ENCODE measurements around the gene CHMP4A.

Gene CHMP4A

DNA sequence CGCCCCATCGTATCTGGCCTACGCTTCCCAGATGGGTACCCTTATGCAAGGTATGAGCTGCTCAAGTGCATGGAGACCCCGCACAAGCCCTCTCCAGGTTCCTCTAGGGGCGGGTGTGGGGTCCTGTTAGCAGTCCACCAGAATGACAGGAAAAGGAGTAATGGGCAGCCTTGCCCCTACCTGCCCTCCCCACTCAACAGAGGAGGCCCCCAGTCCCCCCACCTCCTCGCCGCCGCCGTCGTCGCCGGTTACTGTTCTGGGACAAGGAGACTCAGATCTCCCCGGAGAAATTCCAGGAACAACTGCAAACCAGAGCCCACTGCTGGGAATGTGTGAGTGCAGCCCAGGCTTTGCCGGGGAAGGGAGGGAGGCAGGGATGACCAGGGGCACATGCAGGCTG lies 35.4 kb downstream of the CHMP4A start:
- Histone ChIP-seq H3K27me3 (ENCODE audit: insufficient read depth, low read length) (no peaks in the 10 kb centered on the region), H2AFZ (ENCODE audit: low read length) (no peak overlapping the region), H3K9me3 (ENCODE audit: low read length) (no peaks in the 10 kb centered on the region), H3K4me1 (ENCODE audit: insufficient read depth, low read length, severe bottlenecking) (no peaks in the 10 kb centered on the region), H3K27ac (ENCODE audit: low read depth, low read length, poor library complexity, severe bottlenecking) (no peak overlapping the region), H3K9me2 (ENCODE audit: low read depth, low read length) (no peaks in the 10 kb centered on the region), H3F3A (ENCODE audit: insufficient read depth, low read length) (no peaks in the 10 kb centered on the region), H3K36me3 (ENCODE audit: insufficient read depth, low read length) (peaks cover 57% of the 10 kb centered on the region), H4K20me1 (ENCODE audit: insufficient read depth, low read length) (no peaks in the 10 kb centered on the region), H3K4me3 (ENCODE audit: low read depth, low read length, poor library complexity, severe bottlenecking) (no peak overlapping the region), H3K79me2 (ENCODE audit: insufficient read depth, low read length) (no peaks in the 10 kb centered on the region), H3K4me2 (ENCODE audit: low read length) (no peak overlapping the region), H3K9ac (ENCODE audit: low read length) (no peak overlapping the region)
- TF ChIP-seq, protein P1, sequence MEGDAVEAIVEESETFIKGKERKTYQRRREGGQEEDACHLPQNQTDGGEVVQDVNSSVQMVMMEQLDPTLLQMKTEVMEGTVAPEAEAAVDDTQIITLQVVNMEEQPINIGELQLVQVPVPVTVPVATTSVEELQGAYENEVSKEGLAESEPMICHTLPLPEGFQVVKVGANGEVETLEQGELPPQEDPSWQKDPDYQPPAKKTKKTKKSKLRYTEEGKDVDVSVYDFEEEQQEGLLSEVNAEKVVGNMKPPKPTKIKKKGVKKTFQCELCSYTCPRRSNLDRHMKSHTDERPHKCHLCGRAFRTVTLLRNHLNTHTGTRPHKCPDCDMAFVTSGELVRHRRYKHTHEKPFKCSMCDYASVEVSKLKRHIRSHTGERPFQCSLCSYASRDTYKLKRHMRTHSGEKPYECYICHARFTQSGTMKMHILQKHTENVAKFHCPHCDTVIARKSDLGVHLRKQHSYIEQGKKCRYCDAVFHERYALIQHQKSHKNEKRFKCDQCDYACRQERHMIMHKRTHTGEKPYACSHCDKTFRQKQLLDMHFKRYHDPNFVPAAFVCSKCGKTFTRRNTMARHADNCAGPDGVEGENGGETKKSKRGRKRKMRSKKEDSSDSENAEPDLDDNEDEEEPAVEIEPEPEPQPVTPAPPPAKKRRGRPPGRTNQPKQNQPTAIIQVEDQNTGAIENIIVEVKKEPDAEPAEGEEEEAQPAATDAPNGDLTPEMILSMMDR (IDR thresholded peaks at IDR 0.05; ENCODE audit: low read length), result no peak
- TF ChIP-seq EZH2 (IDR thresholded peaks at IDR 0.05; ENCODE audit: borderline replicate concordance, low read length), result no peak

DNA sequence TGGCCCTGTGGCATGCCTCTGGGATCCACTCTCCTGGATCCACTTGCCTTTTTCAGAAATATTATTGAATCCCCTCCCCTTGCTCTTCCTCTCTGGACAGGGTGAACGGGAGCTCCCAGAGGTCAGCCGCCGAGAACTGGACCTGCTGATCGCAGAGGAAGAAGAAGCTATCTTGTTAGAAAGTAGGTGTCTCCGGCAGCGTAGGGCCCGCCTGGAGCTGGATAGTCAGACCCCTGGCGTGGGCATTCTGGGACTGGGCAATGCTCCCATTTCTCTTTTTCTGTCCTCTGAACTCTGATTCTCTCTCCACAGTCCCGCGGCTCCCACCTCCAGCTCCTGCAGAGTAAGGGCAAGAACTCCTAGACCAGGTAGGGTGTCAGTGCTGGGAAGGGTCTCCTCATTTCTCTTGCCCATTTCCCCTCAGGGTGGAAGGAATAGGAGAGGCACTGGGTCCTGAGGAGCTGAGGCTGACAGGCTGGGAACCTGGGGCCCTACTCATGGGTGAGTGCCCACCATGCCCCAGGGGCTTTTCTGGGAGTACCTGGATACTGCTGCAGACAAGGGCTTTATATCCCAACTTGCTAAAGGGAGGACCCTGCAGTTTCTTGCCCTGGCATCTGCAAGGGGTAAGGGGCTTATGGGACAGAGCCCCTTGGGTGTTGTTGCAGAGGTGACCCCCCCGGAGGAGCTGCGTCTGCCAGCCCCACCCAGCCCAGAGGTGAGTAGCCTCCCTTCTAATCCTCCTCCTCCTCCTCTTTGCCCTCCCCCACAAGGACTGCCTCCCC lies 36.1 kb downstream of the CHMP4A start:
- Histone ChIP-seq H3K4me1 (ENCODE audit: insufficient read depth, low read length, severe bottlenecking) (no peaks in the 10 kb centered on the region), H3K9ac (ENCODE audit: low read length) (no peak overlapping the region), H3K36me3 (ENCODE audit: insufficient read depth, low read length) (peaks cover 50% of the 10 kb centered on the region), H3K27ac (ENCODE audit: low read depth, low read length, poor library complexity, severe bottlenecking) (no peak overlapping the region), H3K4me2 (ENCODE audit: low read length) (no peak overlapping the region), H3F3A (ENCODE audit: insufficient read depth, low read length) (no peaks in the 10 kb centered on the region), H3K9me3 (ENCODE audit: low read length) (no peaks in the 10 kb centered on the region), H4K20me1 (ENCODE audit: insufficient read depth, low read length) (no peaks in the 10 kb centered on the region), H3K4me3 (ENCODE audit: low read depth, low read length, poor library complexity, severe bottlenecking) (no peak overlapping the region), H2AFZ (ENCODE audit: low read length) (no peak overlapping the region), H3K9me2 (ENCODE audit: low read depth, low read length) (no peaks in the 10 kb centered on the region), H3K27me3 (ENCODE audit: insufficient read depth, low read length) (no peaks in the 10 kb centered on the region), H3K79me2 (ENCODE audit: insufficient read depth, low read length) (no peaks in the 10 kb centered on the region)
- TF ChIP-seq, protein P1 (IDR thresholded peaks at IDR 0.05; ENCODE audit: low read length), result no peak
- no peak for TF ChIP-seq EZH2 (IDR thresholded peaks at IDR 0.05; ENCODE audit: borderline replicate concordance, low read length)

DNA sequence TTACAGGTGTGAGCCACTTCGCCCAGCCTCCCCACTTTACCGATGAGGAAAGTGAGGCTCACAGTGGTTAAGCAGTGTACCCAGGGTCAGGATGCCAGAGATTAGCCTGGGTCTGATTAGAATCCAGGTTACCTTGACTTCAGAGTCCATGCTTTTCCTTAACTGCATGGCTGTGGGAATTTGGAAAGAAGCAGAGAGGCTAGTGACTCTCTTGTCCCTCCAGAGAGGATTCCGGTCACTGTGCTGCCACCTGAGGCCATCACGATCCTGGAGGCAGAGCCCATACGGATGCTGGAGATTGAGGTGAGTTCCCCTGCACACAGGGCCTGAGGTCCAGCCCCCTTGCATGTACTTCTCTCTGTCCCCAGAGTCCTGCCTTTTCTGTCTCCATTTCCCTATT lies 36.7 kb downstream of the CHMP4A start:
- TF ChIP-seq, protein P1 (IDR thresholded peaks at IDR 0.05; ENCODE audit: low read length), result no peak
- no peak overlapping the region for H3K27ac ChIP-seq (ENCODE audit: low read depth, low read length, poor library complexity, severe bottlenecking)
- no peaks in the 10 kb centered on the region for H3F3A ChIP-seq (ENCODE audit: insufficient read depth, low read length)
- H3K36me3 ChIP-seq (ENCODE audit: insufficient read depth, low read length), result peaks cover 45% of the 10 kb centered on the region
- H2AFZ ChIP-seq (ENCODE audit: low read length), result no peak overlapping the region
- H3K9ac ChIP-seq (ENCODE audit: low read length), result no peak overlapping the region
- H3K27me3 ChIP-seq (ENCODE audit: insufficient read depth, low read length), result no peaks in the 10 kb centered on the region
- no peaks in the 10 kb centered on the region for H3K9me2 ChIP-seq (ENCODE audit: low read depth, low read length)
- no peaks in the 10 kb centered on the region for H3K79me2 ChIP-seq (ENCODE audit: insufficient read depth, low read length)
- H3K9me3 ChIP-seq (ENCODE audit: low read length), result no peaks in the 10 kb centered on the region
- H3K4me3 ChIP-seq (ENCODE audit: low read depth, low read length, poor library complexity, severe bottlenecking), result no peak overlapping the region
- no peak overlapping the region for H3K4me2 ChIP-seq (ENCODE audit: low read length)
- H3K4me1 ChIP-seq (ENCODE audit: insufficient read depth, low read length, severe bottlenecking), result no peaks in the 10 kb centered on the region
- H4K20me1 ChIP-seq (ENCODE audit: insufficient read depth, low read length), result no peaks in the 10 kb centered on the region

All from OCI-LY1 (cell line).